DOHH2 (cell line): ENCODE measurements around the gene LIF.
"Not testable (repeated sequence)": the region's sequence is repeated elsewhere in the genome, so short reads cannot be mapped to it uniquely, and the experiment has no call there.

Experiments
- H3F3A ChIP-seq: fragments of 200-600 bp; sonication (generic), shearing (Covaris generic); 2 replicates; pipeline ENCODE4 v1.6.0; 2016; ENCODE audit warnings: antibody characterized with exemption, mild to moderate bottlenecking; ENCODE audit not compliant: control insufficient read depth, insufficient read depth
- H3K27ac ChIP-seq: fragments of 200-600 bp; sonication (generic); 2 replicates; pipeline ENCODE4 v1.5.1; 2014; ENCODE audit warnings: low read depth, mild to moderate bottlenecking, low read length, moderate library complexity
- H3K27me3 ChIP-seq: fragments of 200-600 bp; sonication (generic); 2 replicates; pipeline ENCODE4 v1.6.1; 2014; ENCODE audit warnings: mild to moderate bottlenecking, low read length, mixed read lengths; ENCODE audit not compliant: control insufficient read depth
- H3K36me3 ChIP-seq: fragments of 200-600 bp; sonication (generic); 2 replicates; pipeline ENCODE4 v1.6.1; 2014; ENCODE audit warnings: mild to moderate bottlenecking, low read length, moderate library complexity, mixed read lengths; ENCODE audit not compliant: control insufficient read depth
- H3K4me1 ChIP-seq: fragments of 200-600 bp; sonication (generic); 2 replicates; pipeline ENCODE4 v1.6.1; 2014; ENCODE audit warnings: mild to moderate bottlenecking, low read length, mixed read lengths; ENCODE audit not compliant: control insufficient read depth
- H3K4me2 ChIP-seq: fragments of 200-600 bp; sonication (generic); 2 replicates; pipeline ENCODE4 v1.6.0; 2014; ENCODE audit warnings: mild to moderate bottlenecking, low read length, moderate library complexity
- H3K4me3 ChIP-seq: fragments of 200-600 bp; sonication (generic); 2 replicates; pipeline ENCODE4 v1.5.1; 2014; ENCODE audit warnings: mild to moderate bottlenecking, low read length, mixed read lengths
- H3K79me2 ChIP-seq: fragments of 200-600 bp; sonication (generic); 2 replicates; pipeline ENCODE4 v1.6.1; 2014; ENCODE audit warnings: mild to moderate bottlenecking, low read length, mixed read lengths; ENCODE audit not compliant: control insufficient read depth
- H3K9me2 ChIP-seq: fragments of 200-600 bp; sonication (generic); replicated peaks from 2 replicates; pipeline ENCODE4 v1.6.1; 2014; ENCODE audit warnings: mild to moderate bottlenecking, low read length, mixed read lengths; ENCODE audit not compliant: control insufficient read depth
- H3K9me3 ChIP-seq: fragments of 200-600 bp; sonication (generic); 2 replicates; pipeline ENCODE4 v1.6.1; 2014; ENCODE audit warnings: antibody characterized with exemption, low read length, mixed read lengths; ENCODE audit not compliant: control insufficient read depth, insufficient read depth
- H4K20me1 ChIP-seq: fragments of 200-600 bp; sonication (generic); 2 replicates; pipeline ENCODE4 v1.6.0; 2014; ENCODE audit warnings: low read depth, mild to moderate bottlenecking, antibody characterized with exemption, low read length, moderate library complexity; ENCODE audit not compliant: control insufficient read depth, insufficient read depth
- CTCF ChIP-seq: fragments of 200-600 bp; sonication (generic); IDR thresholded peaks from one replicate; pipeline ENCODE4 v1.5.1; 2014; ENCODE audit warnings: antibody characterized with exemption, mild to moderate bottlenecking, low read depth, low read length; ENCODE audit not compliant: poor library complexity, severe bottlenecking
- EZH2phosphoT487 ChIP-seq: fragments of 200-600 bp; sonication (generic); IDR thresholded peaks from 2 replicates; pipeline ENCODE4 v1.6.1; 2017; ENCODE audit warnings: borderline replicate concordance, mild to moderate bottlenecking, antibody characterized with exemption, low read length, moderate library complexity, mixed read lengths

LIF gene

GRCh38 chr22:30219049-30219654 is 27.4 kb downstream of the LIF start:
- no peaks in the 10 kb centered on the region for H3F3A ChIP-seq
- peaks cover 41% of the 10 kb centered on the region for H3K27me3 ChIP-seq
- TF ChIP-seq EZH2phosphoT487 = no peak
- no peaks in the 10 kb centered on the region for H4K20me1 ChIP-seq
- H3K27ac ChIP-seq = no peak overlapping the region
- H3K4me3 ChIP-seq = no peak overlapping the region
- no peaks in the 10 kb centered on the region for H3K79me2 ChIP-seq
- H3K9me3 ChIP-seq = no peaks in the 10 kb centered on the region
- no peak overlapping the region for H3K4me2 ChIP-seq
- H3K4me1 ChIP-seq = peaks cover 19% of the 10 kb centered on the region
- H3K36me3 ChIP-seq = no peaks in the 10 kb centered on the region
- no peaks in the 10 kb centered on the region for H3K9me2 ChIP-seq

GRCh38 chr22:30217698-30218560 is 28.6 kb downstream of the LIF start:
- Histone ChIP-seq H3K27ac (no peak overlapping the region), H3K4me1 (peaks cover 19% of the 10 kb centered on the region)

GRCh38 chr22:30216710-30217109 is 29.8 kb downstream of the LIF start:
- Histone ChIP-seq H4K20me1 (no peaks in the 10 kb centered on the region), H3K36me3 (no peaks in the 10 kb centered on the region), H3K9me2 (no peaks in the 10 kb centered on the region), H3K4me1 (peaks cover 16% of the 10 kb centered on the region), H3K79me2 (no peaks in the 10 kb centered on the region), H3K27me3 (peaks cover 29% of the 10 kb centered on the region), H3K27ac (no peak overlapping the region), H3K4me2 (no peak overlapping the region), H3K9me3 (no peaks in the 10 kb centered on the region), H3K4me3 (no peak overlapping the region), H3F3A (no peaks in the 10 kb centered on the region)
- TF ChIP-seq EZH2phosphoT487 (no peak), CTCF (no peak)

More at GRCh38 chr22:30217698-30218560, 28.6 kb downstream of the LIF start:
- Histone ChIP-seq H3K79me2 (no peaks in the 10 kb centered on the region), H4K20me1 (no peaks in the 10 kb centered on the region), H3K9me3 (no peaks in the 10 kb centered on the region), H3K27me3 (peaks cover 40% of the 10 kb centered on the region), H3K4me2 (no peak overlapping the region), H3K4me3 (no peak overlapping the region), H3F3A (no peaks in the 10 kb centered on the region), H3K36me3 (no peaks in the 10 kb centered on the region), H3K9me2 (no peaks in the 10 kb centered on the region)
- TF ChIP-seq EZH2phosphoT487 (no peak), CTCF (no peak)

- H4K20me1 ChIP-seq, H3K36me3 ChIP-seq, H3K4me3 ChIP-seq, H3K9me2 ChIP-seq, H3K27ac ChIP-seq, H3K79me2 ChIP-seq, H3K4me2 ChIP-seq, H3F3A ChIP-seq, H3K9me3 ChIP-seq: not testable (repeated sequence)
- Histone ChIP-seq H3K4me1 (peaks cover 12% of the 10 kb centered on the region), H3K27me3 (peaks cover 25% of the 10 kb centered on the region)
Measured at GRCh38 chr22:30216272-30216671, 30.3 kb downstream of the LIF start.
